H1 (cell line): ENCODE measurements around the gene MRPL20. TPM values are rescaled to one million over a fixed set of nuclear protein-coding genes. Genes with fewer than 3 reads are reported as not detected.

ENCODE experiments used
- SUZ12 ChIP-seq: fragments of 200-600 bp; sonication (generic); IDR thresholded peaks from 2 replicates; pipeline ENCODE4 v1.6.1; 2012; ENCODE audit warnings: mild to moderate bottlenecking, inconsistent platforms, low read length, moderate library complexity, mixed read lengths
- polyA plus RNA-seq, 7 experiments: library from polyadenylated mRNA; depleted of rRNA in 3 of 7; stranded (reverse) in 5 of 7; unstranded in 2 of 7; fragments of >200 nt in 5 of 7; fragments of 200-250 nt in 2 of 7; gene quantifications; 1 replicate in 5 of 7; 2 replicates in 1 of 7; 4 replicates in 1 of 7; pipeline versions ENCODE4 v1.2.1 to v1.2.3, GENCODE V29; 2011 to 2013; ENCODE audit warnings: missing spikeins in 2 of 7, mixed read lengths in 2 of 7
- total RNA-seq: library from RNA; stranded (reverse); fragmentation: NEBNext Ultra II Directional; extraction: Animal tissue kit (Norgen Biotek cat#: 25700); gene quantifications from 2 replicates; pipeline ENCODE4 v1.2.1, GENCODE V29; 2021

Gene MRPL20
- total and polyA plus RNA-seq, 2 of the 8 experiments (the other 6 are each of a cell fraction or from before 2014, with no cell fraction given) = 126 to 151 TPM

GRCh38 chr1:1427106-1427819 lies 20.2 kb upstream of the MRPL20 start (continued):
- TF ChIP-seq SUZ12 = no peak
- TF ChIP-seq, all 59 proteins: peak for 0
